ENCODE measurements around the gene NPC1L1.

NPC1L1 gene

DNA sequence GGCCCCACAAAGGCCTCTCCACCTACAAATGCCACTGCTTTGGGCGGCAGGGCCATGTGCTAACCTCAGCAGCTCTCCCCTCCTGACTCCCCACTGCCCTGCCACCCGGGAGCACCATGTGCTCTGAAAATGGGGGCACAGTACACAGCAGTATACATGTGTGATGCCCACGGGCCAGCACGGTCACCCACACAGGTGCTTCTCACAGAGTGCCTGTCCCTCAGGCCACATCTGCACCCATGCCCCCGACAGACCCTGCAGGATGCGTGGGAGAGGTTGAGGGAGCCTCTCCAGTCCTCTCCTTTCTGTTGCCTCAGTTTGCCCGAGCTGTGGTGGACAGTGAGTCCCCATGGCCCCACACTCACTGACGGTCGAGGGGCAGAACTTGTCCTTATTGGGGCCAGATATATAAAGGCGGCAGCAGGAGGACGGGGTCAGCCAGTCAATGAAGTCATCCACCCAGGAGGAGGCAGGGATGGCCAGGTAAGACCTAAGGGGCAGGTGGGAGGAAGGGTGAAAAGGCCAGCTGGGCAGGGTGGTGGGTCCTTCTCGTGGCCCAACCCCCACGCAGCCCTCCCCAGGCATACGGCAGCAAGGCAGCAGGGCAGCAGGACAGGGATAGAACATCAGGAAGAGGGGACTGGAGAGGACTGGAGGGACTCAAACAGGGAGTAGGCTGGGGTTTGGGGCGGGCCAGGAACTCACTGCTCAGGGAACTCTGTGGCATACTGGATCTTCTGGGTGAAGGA lies 19.6 kb downstream of the NPC1L1 start:
- TF ChIP-seq ZBTB11 (tag by site-specific recombination; conservative IDR thresholded peaks at IDR 0.05; ENCODE audit: low read depth), result no peak
- no peak for TF ChIP-seq IKZF3 (tag by site-specific recombination; IDR thresholded peaks at IDR 0.05)
- TF ChIP-seq, protein P1, sequence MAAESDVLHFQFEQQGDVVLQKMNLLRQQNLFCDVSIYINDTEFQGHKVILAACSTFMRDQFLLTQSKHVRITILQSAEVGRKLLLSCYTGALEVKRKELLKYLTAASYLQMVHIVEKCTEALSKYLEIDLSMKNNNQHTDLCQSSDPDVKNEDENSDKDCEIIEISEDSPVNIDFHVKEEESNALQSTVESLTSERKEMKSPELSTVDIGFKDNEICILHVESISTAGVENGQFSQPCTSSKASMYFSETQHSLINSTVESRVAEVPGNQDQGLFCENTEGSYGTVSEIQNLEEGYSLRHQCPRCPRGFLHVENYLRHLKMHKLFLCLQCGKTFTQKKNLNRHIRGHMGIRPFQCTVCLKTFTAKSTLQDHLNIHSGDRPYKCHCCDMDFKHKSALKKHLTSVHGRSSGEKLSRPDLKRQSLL (tag by site-specific recombination; IDR thresholded peaks at IDR 0.05), result no peak
- no peak for TF ChIP-seq ZSCAN16 (tag by site-specific recombination; IDR thresholded peaks at IDR 0.05)
- no peak for TF ChIP-seq ZNF23 (tag by site-specific recombination; IDR thresholded peaks at IDR 0.05; ENCODE audit: borderline replicate concordance)

GRCh38 chr7:44520574-44520973 lies 20.6 kb downstream of the NPC1L1 start:
- H3K4me1 ChIP-seq (ENCODE audit: control insufficient read depth, insufficient read depth, low read length), result no peaks in the 10 kb centered on the region
- H3K36me3 ChIP-seq (ENCODE audit: control insufficient read depth in 2 of 2, insufficient read depth in 1 of 2, low read length in 2 of 2), result no peaks in the 10 kb centered on the region
- TF ChIP-seq GLI2 (tag by site-specific recombination; IDR thresholded peaks at IDR 0.05; ENCODE audit: borderline replicate concordance, low read depth) (no peak), ZNF114 (tag by site-specific recombination; IDR thresholded peaks at IDR 0.05) (no peak), ZNF514 (tag by site-specific recombination; IDR thresholded peaks at IDR 0.05) (no peak)
- no peaks in the 10 kb centered on the region for H3K9me3 ChIP-seq (ENCODE audit: control insufficient read depth, insufficient read depth, low read depth, low read length)
- no peak overlapping the region for H3K27ac ChIP-seq (ENCODE audit: extremely low read depth, low read depth, low read length)
- POLR2A ChIA-PET, result no interaction called here
- no peak overlapping the region for H3K4me3 ChIP-seq (ENCODE audit: low read depth, low read length)
- CTCF ChIA-PET, result interaction anchor here (2.8 kb wide), 1 partner anchor 14 kb away, joined by 16 read pairs; no protein-coding TSS in a partner anchor

More for the DNA sequence above, 19.6 kb downstream of the NPC1L1 start:
- CTCF ChIA-PET, result interaction anchor here (1.8 to 2.8 kb wide), 2 partner anchors 13 kb away, joined by 10 to 16 read pairs; no protein-coding TSS in a partner anchor
- no peak overlapping the region for H3K27ac ChIP-seq (ENCODE audit: extremely low read depth, low read depth, low read length)
- no peaks in the 10 kb centered on the region for H3K9me3 ChIP-seq (ENCODE audit: control insufficient read depth, insufficient read depth, low read depth, low read length)
- no peaks in the 10 kb centered on the region for H3K4me1 ChIP-seq (ENCODE audit: control insufficient read depth, insufficient read depth, low read length)
- no peak overlapping the region for H3K4me3 ChIP-seq (ENCODE audit: low read depth, low read length)
- H3K36me3 ChIP-seq (ENCODE audit: control insufficient read depth in 2 of 2, insufficient read depth in 1 of 2, low read length in 2 of 2), result no peaks in the 10 kb centered on the region
- POLR2A ChIA-PET, result no interaction called here

GRCh38 chr7:44519546-44519945 lies 21.6 kb downstream of the NPC1L1 start:
- Histone ChIP-seq H3K4me3 (ENCODE audit: low read depth, low read length) (no peak overlapping the region), H3K27ac (ENCODE audit: extremely low read depth, low read depth, low read length) (no peak overlapping the region), H3K36me3 (ENCODE audit: control insufficient read depth in 2 of 2, insufficient read depth in 1 of 2, low read length in 2 of 2) (no peaks in the 10 kb centered on the region), H3K9me3 (ENCODE audit: control insufficient read depth, insufficient read depth, low read depth, low read length) (no peaks in the 10 kb centered on the region), H3K4me1 (ENCODE audit: control insufficient read depth, insufficient read depth, low read length) (no peaks in the 10 kb centered on the region)
- ChIA-PET POLR2A (interaction anchor here (0.7 kb wide), 1 partner anchor 46 kb away, joined by 3 read pairs; no protein-coding TSS in a partner anchor), CTCF (interaction anchor here (2.8 kb wide), 1 partner anchor 15 kb away, joined by 16 read pairs; no protein-coding TSS in a partner anchor)
- TF ChIP-seq ZNF692 (tag by site-specific recombination; IDR thresholded peaks at IDR 0.05), result no peak
- no peak for TF ChIP-seq ZNF202 (tag by site-specific recombination; IDR thresholded peaks at IDR 0.05; ENCODE audit: borderline replicate concordance)
- TF ChIP-seq ZNF830 (tag by site-specific recombination; IDR thresholded peaks at IDR 0.05; ENCODE audit: low read depth), result no peak
- 0 out of 2 replicates have a peak, but pooled peaks have one; percentile 10 for TF ChIP-seq CTCF (tag by site-specific recombination; IDR thresholded peaks at IDR 0.05)
- no peak for TF ChIP-seq ZNF488 (tag by site-specific recombination; IDR thresholded peaks at IDR 0.05)
- TF ChIP-seq ZNF768 (tag by site-specific recombination; IDR thresholded peaks at IDR 0.05), result no peak
- TF ChIP-seq BCL11A (tag by site-specific recombination; IDR thresholded peaks at IDR 0.05; ENCODE audit: low read depth), result no peak

Data from HEK293 (cell line).